Pancreas (tissue), 10 donors: ENCODE results near the gene HLA-B. TPM values are rescaled to one million over a fixed set of nuclear protein-coding genes. Genes with fewer than 3 reads are reported as not detected.

Source experiments
- ATAC-seq, 4 donors: fragments of 200-7000 bp; cut with Tn5 transposase; one replicate each; pipeline versions ENCODE4 v1.8.0 to v1.9.1; 2020; ENCODE audit warnings: mild to moderate bottlenecking in 4 of 4, moderate library complexity in 4 of 4
- DNase-seq, 6 donors: peaks; one replicate each; pipeline ENCODE4 v3.0.0-alpha.2; 2020
- FAIRE-seq: peaks from 2 replicates; lab custom pipeline; 2012; peaks lifted over from hg19 to GRCh38; lab: Jason Lieb, UNC
- H3K27ac ChIP-seq, 4 donors: fragments of 200-600 bp; sonication (generic); 1 replicate in 3 of 4; 2 replicates in 1 of 4; pipeline versions ENCODE4 v1.5.0 to v1.8.0; 2020
- H3K27me3 ChIP-seq, 4 donors: fragments of 200-600 bp; one replicate each; pipeline ENCODE4 v1.8.0; 2021
- H3K36me3 ChIP-seq, 3 donors: fragments of 200-600 bp; sonication (generic) in 1 of 3; one replicate each; pipeline versions ENCODE4 v1.5.0 to v1.8.0; 2020 to 2021
- H3K4me1 ChIP-seq, 3 donors: fragments of 200-600 bp; one replicate each; pipeline ENCODE4 v1.8.0; 2021
- H3K4me3 ChIP-seq, 4 donors: fragments of 200-600 bp; sonication (generic) in 2 of 4; one replicate each; pipeline versions ENCODE4 v1.5.0 to v1.8.0; 2020 to 2021
- H3K9me3 ChIP-seq, 4 donors: fragments of 200-600 bp; one replicate each; pipeline ENCODE4 v1.8.0; 2021
- CTCF ChIP-seq, 4 donors: fragments of 200-600 bp; sonication (generic) in 3 of 4; IDR thresholded peaks; one replicate each; pipeline versions ENCODE4 v1.5.0 to v1.8.0; 2021; ENCODE audit warnings: antibody characterized with exemption in 4 of 4
- WGBS, 2 donors: extraction: QIAGEN DNeasy Blood & Tissue Kit; methylation state at CpG; one replicate each; pipeline ENCODE4 v1.1.7; 2013; 5-methylcytosine and 5-hydroxymethylcytosine counted together
- intact Hi-C, 3 donors: fragments of 100-400 bp; cut with DNase I; formaldehyde crosslinking; loops; one replicate each; pipeline versions ENCODE4 v1.11.1 to v1.14.2; 2022
- polyA plus RNA-seq, 2 donors: library from polyadenylated mRNA; stranded (reverse); fragments of 200-250 nt; gene quantifications; one replicate each; pipeline ENCODE4 v1.2.3, GENCODE V29; 2013
- total RNA-seq, 6 donors: library from RNA; stranded (reverse); fragmentation: NEBNext Ultra II Directional in 4 of 6; extraction: Animal tissue kit (Norgen Biotek cat#: 25700) in 4 of 6; gene quantifications; one replicate each; pipeline versions ENCODE4 v1.2.1 to v1.2.4, GENCODE V29; 2021 to 2023
- donor health status: healthy with polysubstance abuse.
- donor health status: DM: no; HTN: no; CAD: no; lungs with moderate emphysema.
- donor health status: DM: no; HTN: no; CAD: no.
- donor health status: control.
- donor health status: control.
- donor health status: Bipolar disorder and iron deficiency.
- donor health status: DM: yes; HTN: yes; CAD: no.
- donor health status: DM: no; HTN: no; CAD: no.
- donor health status: DM: no; HTN: no; CAD: no.
- donor health status: DM: yes; HTN: yes; CAD: no.

The HLA-B gene
- total and polyA plus RNA-seq, 8 donors: 141 to 1,089 (median 262) TPM

- intact Hi-C loops: loop anchor here in 1 of 3 donors (10.0 kb wide), 1 partner anchor 66 kb away; no protein-coding TSS in a partner anchor
These were observed 6.6 kb downstream of the HLA-B start for GRCh38 chr6:31350196-31351032.

GRCh38 chr6:31349301-31349700 is 7.7 kb downstream of the HLA-B start:
- 58 to 87% methylated on average over 4 of the region's 4 CpGs for WGBS, 2 donors

More at GRCh38 chr6:31350196-31351032, 6.6 kb downstream of the HLA-B start:
- no peak for ATAC-seq
- no peak for DNase-seq
- no peak for TF ChIP-seq CTCF (IDR thresholded peaks at IDR 0.05)
- Histone ChIP-seq H3K4me1 (peaks cover 0 to 5% (median 0%) of the 10 kb centered on the region in 3 donors), H3K4me3 (no peak overlapping the region), H3K27ac (no peak overlapping the region), H3K9me3 (no peaks in the 10 kb centered on the region), H3K36me3 (no peaks in the 10 kb centered on the region), H3K27me3 (no peaks in the 10 kb centered on the region)
- FAIRE-seq: no peak
- 60 to 65% methylated on average over 11 of the region's 11 CpGs for WGBS, 2 donors

GRCh38 chr6:31345026-31345730 is 11.8 kb downstream of the HLA-B start:
- no peaks in the 10 kb centered on the region for H3K4me1 ChIP-seq
- DNase-seq: no peak
- no peak for FAIRE-seq
- no peak for ATAC-seq
- intact Hi-C loops: no loop called here
- H3K9me3 ChIP-seq: no peaks in the 10 kb centered on the region
- no peaks in the 10 kb centered on the region for H3K27me3 ChIP-seq
- no peaks in the 10 kb centered on the region for H3K36me3 ChIP-seq
- H3K4me3 ChIP-seq: no peak overlapping the region
- 48 to 57% methylated on average over 5 of the region's 5 CpGs for WGBS, 2 donors
- TF ChIP-seq CTCF (IDR thresholded peaks at IDR 0.05): no peak
- H3K27ac ChIP-seq: no peak overlapping the region

More at GRCh38 chr6:31349301-31349700, 7.7 kb downstream of the HLA-B start:
- no peak for TF ChIP-seq CTCF (IDR thresholded peaks at IDR 0.05)
- ATAC-seq (no peak), FAIRE-seq (no peak), DNase-seq (no peak)
- Histone ChIP-seq H3K9me3 (no peaks in the 10 kb centered on the region), H3K27ac (no peak overlapping the region), H3K27me3 (no peaks in the 10 kb centered on the region), H3K4me3 (no peak overlapping the region), H3K36me3 (no peaks in the 10 kb centered on the region), H3K4me1 (no peaks in the 10 kb centered on the region)
- intact Hi-C loops: no loop called here

GRCh38 chr6:31340228-31340627 is 16.8 kb downstream of the HLA-B start:
- H3K4me3 ChIP-seq: no peak overlapping the region
- H3K27me3 ChIP-seq: no peaks in the 10 kb centered on the region
- no peak for TF ChIP-seq CTCF (IDR thresholded peaks at IDR 0.05)
- no peaks in the 10 kb centered on the region for H3K9me3 ChIP-seq
- FAIRE-seq: no peak
- no peaks in the 10 kb centered on the region for H3K36me3 ChIP-seq
- no peak for DNase-seq
- ATAC-seq: no peak
- intact Hi-C loops: no loop called here
- H3K27ac ChIP-seq: no peak overlapping the region
- no peaks in the 10 kb centered on the region for H3K4me1 ChIP-seq
